Activated CD8-positive, alpha-beta memory T cell treated with anti-CD3 and anti-CD28 coated beads, Interleukin-2, amount 10 ng/mL, durations not matched to agents 7 days and 5 days (primary cell): Measurements from ENCODE around the gene ZIC1. TPM values are rescaled to one million over a fixed set of nuclear protein-coding genes. Genes with fewer than 3 reads are reported as not detected.

Experiments used
- ATAC-seq: fragments of 150-1000 bp; cut with Tn5 transposase; one replicate; pipeline ENCODE4 v1.10.0; 2021; ENCODE audit warnings: moderate library complexity
- CTCF ChIA-PET: fragments of 350-600 bp; sonication (Branson Sonifier 250); formaldehyde crosslinking; loops from one replicate; lab custom pipeline; 2021; ENCODE audit warnings: antibody characterized with exemption; lab: Charles Lee
- DNase-seq: peaks from one replicate; pipeline ENCODE4 v3.0.0-alpha.2; 2020
- H3K27ac Mint-ChIP-seq: one replicate; pipeline ENCODE4 v1.8.0; 2021; ENCODE audit warnings: mild to moderate bottlenecking, mixed read lengths
- H3K27me3 Mint-ChIP-seq: one replicate; pipeline ENCODE4 v1.8.0; 2021; ENCODE audit warnings: mixed read lengths
- H3K36me3 Mint-ChIP-seq: one replicate; pipeline ENCODE4 v1.8.0; 2021; ENCODE audit warnings: mild to moderate bottlenecking, mixed read lengths
- H3K4me1 Mint-ChIP-seq: one replicate; pipeline ENCODE4 v1.8.0; 2021; ENCODE audit warnings: mixed read lengths
- H3K4me3 Mint-ChIP-seq: one replicate; pipeline ENCODE4 v1.8.0; 2021; ENCODE audit warnings: mild to moderate bottlenecking, moderate library complexity, mixed read lengths
- H3K9me3 Mint-ChIP-seq: one replicate; pipeline ENCODE4 v1.8.0; 2022; ENCODE audit warnings: low read depth, mixed read lengths
- total RNA-seq, 2 experiments: library from RNA; stranded (reverse); gene quantifications; one replicate each; pipeline ENCODE4 v1.2.3, GENCODE V29; 2021

Gene ZIC1
- total RNA-seq, 2 experiments from 2014 or later: not detected

DNA sequence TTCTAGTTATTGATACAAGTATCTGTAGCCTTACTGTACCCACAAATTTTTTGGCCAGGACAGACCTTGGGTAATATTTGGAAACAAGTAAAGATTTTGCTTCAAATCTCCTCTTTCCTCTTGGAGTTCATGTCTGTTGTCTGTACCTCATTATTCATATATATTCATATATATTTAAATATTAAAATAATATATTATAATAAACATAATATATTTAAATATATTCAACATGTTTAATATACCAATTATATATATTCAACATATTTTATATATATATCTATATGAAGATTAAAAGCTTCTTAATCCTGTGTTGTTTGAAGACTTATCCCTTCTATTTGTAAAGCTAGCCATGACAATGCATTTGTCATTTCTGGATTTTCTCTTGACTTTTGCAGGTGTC lies 38.1 kb downstream of the ZIC1 start:
- Mint-ChIP-seq H3K4me1 (no peaks in the 10 kb centered on the region), H3K36me3 (no peaks in the 10 kb centered on the region), H3K27ac (no peak overlapping the region), H3K4me3 (no peak overlapping the region), H3K9me3 (no peaks in the 10 kb centered on the region), H3K27me3 (no peaks in the 10 kb centered on the region)
- ATAC-seq (no peak), DNase-seq (no peak)
- CTCF ChIA-PET: no interaction called here

GRCh38 chr3:147449669-147450068 lies 40.5 kb downstream of the ZIC1 start:
- CTCF ChIA-PET: no interaction called here
- Mint-ChIP-seq H3K36me3 (no peaks in the 10 kb centered on the region), H3K27me3 (no peaks in the 10 kb centered on the region), H3K9me3 (no peaks in the 10 kb centered on the region), H3K4me3 (no peak overlapping the region), H3K27ac (no peak overlapping the region), H3K4me1 (no peaks in the 10 kb centered on the region)
- ATAC-seq (no peak), DNase-seq (no peak)

DNA sequence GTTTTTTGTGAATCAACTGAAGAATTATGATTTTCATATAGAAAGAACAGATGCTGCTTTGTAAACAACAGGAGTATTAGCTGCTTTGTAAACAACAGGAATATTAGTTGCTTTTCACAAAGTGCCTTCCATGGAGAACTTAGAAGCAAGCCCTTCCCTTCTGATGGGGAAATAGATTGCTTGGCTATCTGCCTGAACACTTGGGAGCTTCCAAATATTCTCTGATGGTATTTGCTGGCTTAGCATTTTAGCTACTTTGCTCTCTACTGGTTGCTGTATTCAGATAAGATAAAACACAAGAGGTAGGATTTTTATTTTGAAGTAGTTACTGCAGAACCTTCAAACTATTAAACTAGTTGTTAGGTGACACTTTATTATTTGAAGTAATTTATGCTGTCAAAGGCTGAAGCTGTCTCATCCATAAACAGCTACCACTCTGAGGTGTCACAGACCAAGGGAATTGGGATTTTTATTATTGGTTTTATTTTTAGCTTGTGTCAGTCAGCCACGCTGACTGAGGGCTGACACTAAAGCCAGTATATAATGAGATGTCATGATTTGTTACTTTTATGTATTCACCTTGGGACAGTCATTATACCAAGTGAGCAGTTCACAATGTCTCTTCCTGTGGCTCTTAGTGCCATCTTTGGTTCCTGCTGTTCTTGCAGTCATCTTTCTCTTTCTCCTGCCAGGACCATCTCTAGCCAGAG lies 50.0 kb downstream of the ZIC1 start:
- ATAC-seq (no peak), DNase-seq (no peak)
- Mint-ChIP-seq H3K9me3 (no peaks in the 10 kb centered on the region), H3K36me3 (no peaks in the 10 kb centered on the region), H3K27me3 (no peaks in the 10 kb centered on the region), H3K4me1 (no peaks in the 10 kb centered on the region), H3K27ac (no peak overlapping the region), H3K4me3 (no peak overlapping the region)
- CTCF ChIA-PET: no interaction called here

- no peaks in the 10 kb centered on the region for H3K27me3 Mint-ChIP-seq
- H3K27ac Mint-ChIP-seq: no peak overlapping the region
- ATAC-seq: no peak
- H3K4me3 Mint-ChIP-seq: no peak overlapping the region
- H3K36me3 Mint-ChIP-seq: no peaks in the 10 kb centered on the region
- no peak for DNase-seq
- no peaks in the 10 kb centered on the region for H3K4me1 Mint-ChIP-seq
- CTCF ChIA-PET: no interaction called here
- H3K9me3 Mint-ChIP-seq: no peaks in the 10 kb centered on the region
Measured at GRCh38 chr3:147462856-147463255, 53.7 kb downstream of the ZIC1 start.

Other genes starting within 250 kb of the ZIC1 start
- not detected for gene ZIC4, start 2.8 kb upstream of the ZIC1 start, total RNA-seq